Right lobe of liver (tissue), 6 donors: ENCODE data around the gene RNLS. TPM values are rescaled to one million over a fixed set of nuclear protein-coding genes. Genes with fewer than 3 reads are reported as not detected.

Experiments used
- ATAC-seq, 4 donors: fragments of 200-7000 bp; cut with Tn5 transposase; one replicate each; pipeline ENCODE4 v1.9.1; 2020; ENCODE audit warnings: mild to moderate bottlenecking in 4 of 4, moderate library complexity in 4 of 4
- DNase-seq, 3 donors: peaks; one replicate each; pipeline ENCODE4 v3.0.0-alpha.2; 2020
- H3K27ac ChIP-seq, 3 donors: fragments of 200-600 bp; one replicate each; pipeline ENCODE4 v1.8.0; 2022
- H3K27me3 ChIP-seq, 2 donors: fragments of 200-600 bp; one replicate each; pipeline ENCODE4 v1.8.0; 2022
- H3K36me3 ChIP-seq, 4 donors: fragments of 200-600 bp; sonication (generic) in 1 of 4; one replicate each; pipeline versions ENCODE4 v1.5.1 to v1.8.0; 2017 to 2022; ENCODE audit warnings: control low read depth in 1 of 4
- H3K4me1 ChIP-seq, 4 donors: fragments of 200-600 bp; sonication (generic) in 1 of 4; one replicate each; pipeline versions ENCODE4 v1.5.1 to v1.8.0; 2017 to 2022; ENCODE audit warnings: control low read depth in 1 of 4
- H3K4me3 ChIP-seq, 3 donors: fragments of 200-600 bp; one replicate each; pipeline ENCODE4 v1.8.0; 2022
- H3K9me3 ChIP-seq, 4 donors: fragments of 200-600 bp; sonication (generic) in 1 of 4; one replicate each; pipeline versions ENCODE4 v1.5.1 to v1.8.0; 2017 to 2022; ENCODE audit warnings: control low read depth in 1 of 4
- POLR2A ChIP-seq: fragments of 450-650 bp; IDR thresholded peaks from one replicate; pipeline ENCODE4 v1.6.1; 2017; ENCODE audit warnings: antibody characterized with exemption, mild to moderate bottlenecking
- WGBS: methylation state at CpG from one replicate; pipeline ENCODE4 v1.1.6; 2018; ENCODE audit warnings: low coverage, low lambda C conversion rate; ENCODE audit not compliant: insufficient coverage; ENCODE audit errors: missing lambda C conversion rate; 5-methylcytosine and 5-hydroxymethylcytosine counted together
- intact Hi-C, 2 donors: fragments of 100-400 bp; cut with DNase I; formaldehyde crosslinking; loops; one replicate each; pipeline versions ENCODE4 v1.11.2 to v1.14.1; 2022
- total RNA-seq, 6 experiments: library from RNA; depleted of rRNA in 2 of 6; stranded (reverse); fragments of >200 nt in 2 of 6; fragmentation: NEBNext Ultra II Directional in 3 of 6; extraction: Animal tissue kit (Norgen Biotek cat#: 25700) in 3 of 6; gene quantifications; one replicate each; pipeline versions ENCODE4 v1.1.0 to v1.2.4, GENCODE V29; 2016 to 2023
- TF ChIP-seq, protein P1 (sequence below), 4 donors: fragments of 200-600 bp in 3 of 4; fragments of 450-650 bp in 1 of 4; IDR thresholded peaks; one replicate each; pipeline versions ENCODE4 v1.5.1 to v1.8.0; 2016 to 2022; ENCODE audit warnings: antibody characterized with exemption in 4 of 4, mild to moderate bottlenecking in 2 of 4
- donor health status: DM: no; HTN: yes; CAD: no.
- donor health status: DM: no; HTN: no; CAD: no.
- donor health status: DM: no; HTN: no; CAD: no.
- donor health status: DM: no; HTN: yes; CAD: no.
- donor health status: DM: no; HTN: yes; CAD: no.

RNLS gene
- total RNA-seq, 6 experiments from 2014 or later: 5.9 to 10.5 (median 7.3) TPM

DNA sequence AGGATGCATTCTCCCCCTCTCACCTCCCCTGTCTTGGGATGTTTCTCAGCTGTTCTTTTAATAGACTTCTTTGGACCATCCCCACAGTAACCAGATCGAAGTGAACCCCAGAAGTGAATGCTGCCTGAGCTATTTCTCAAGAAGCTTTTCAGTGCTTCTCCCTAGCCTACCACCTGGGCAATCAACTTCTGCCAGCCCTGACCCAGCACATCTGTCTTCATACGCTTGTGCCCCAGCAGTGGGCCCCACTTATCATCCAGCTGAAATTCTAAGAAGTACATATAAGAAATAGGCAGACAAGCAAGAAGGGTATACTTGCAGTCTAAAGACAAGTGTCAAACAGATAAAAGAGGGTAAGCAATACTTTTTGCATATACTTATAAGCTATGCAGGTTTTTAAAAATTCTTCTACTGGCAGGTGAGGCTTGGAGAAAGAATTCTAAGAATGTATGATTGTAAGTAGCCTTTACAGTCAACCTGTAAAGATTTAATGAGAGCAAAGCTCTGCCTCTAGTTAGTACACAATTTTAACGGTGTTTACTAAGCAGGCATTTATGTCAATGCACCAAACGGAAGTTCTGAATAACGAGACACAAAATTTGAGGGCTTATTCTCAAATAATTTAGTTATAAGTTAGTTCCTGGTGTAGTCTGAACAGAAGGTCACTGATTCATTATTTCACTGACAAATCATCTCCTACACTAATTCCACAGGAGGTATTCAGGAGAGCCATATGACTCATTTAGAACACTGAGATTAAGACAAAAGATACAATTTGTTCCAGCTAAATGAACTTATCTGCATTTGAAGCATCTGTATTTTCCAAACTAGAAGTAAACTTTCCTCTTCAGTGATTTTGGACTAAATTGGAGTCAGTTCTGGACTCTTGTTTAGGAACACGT, 83.3 kb downstream of the RNLS start:
- peaks cover 0 to 11% (median under 1%) of the 10 kb centered on the region in 4 donors for H3K4me1 ChIP-seq
- H3K36me3 ChIP-seq: no peaks in the 10 kb centered on the region
- H3K9me3 ChIP-seq: no peaks in the 10 kb centered on the region
- intact Hi-C loops: no loop called here
- no peaks in the 10 kb centered on the region for H3K27me3 ChIP-seq
- 86% methylated on average over 6 of the region's 6 CpGs for WGBS
- DNase-seq: no peak
- no peak for TF ChIP-seq POLR2A
- TF ChIP-seq, protein P1, sequence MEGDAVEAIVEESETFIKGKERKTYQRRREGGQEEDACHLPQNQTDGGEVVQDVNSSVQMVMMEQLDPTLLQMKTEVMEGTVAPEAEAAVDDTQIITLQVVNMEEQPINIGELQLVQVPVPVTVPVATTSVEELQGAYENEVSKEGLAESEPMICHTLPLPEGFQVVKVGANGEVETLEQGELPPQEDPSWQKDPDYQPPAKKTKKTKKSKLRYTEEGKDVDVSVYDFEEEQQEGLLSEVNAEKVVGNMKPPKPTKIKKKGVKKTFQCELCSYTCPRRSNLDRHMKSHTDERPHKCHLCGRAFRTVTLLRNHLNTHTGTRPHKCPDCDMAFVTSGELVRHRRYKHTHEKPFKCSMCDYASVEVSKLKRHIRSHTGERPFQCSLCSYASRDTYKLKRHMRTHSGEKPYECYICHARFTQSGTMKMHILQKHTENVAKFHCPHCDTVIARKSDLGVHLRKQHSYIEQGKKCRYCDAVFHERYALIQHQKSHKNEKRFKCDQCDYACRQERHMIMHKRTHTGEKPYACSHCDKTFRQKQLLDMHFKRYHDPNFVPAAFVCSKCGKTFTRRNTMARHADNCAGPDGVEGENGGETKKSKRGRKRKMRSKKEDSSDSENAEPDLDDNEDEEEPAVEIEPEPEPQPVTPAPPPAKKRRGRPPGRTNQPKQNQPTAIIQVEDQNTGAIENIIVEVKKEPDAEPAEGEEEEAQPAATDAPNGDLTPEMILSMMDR (IDR thresholded peaks at IDR 0.05): no peak
- H3K4me3 ChIP-seq: no peak overlapping the region
- no peak overlapping the region for H3K27ac ChIP-seq
- no peak for ATAC-seq

- Histone ChIP-seq H3K4me1 (peaks cover 0 to 16% (median 4%) of the 10 kb centered on the region in 4 donors), H3K4me3 (no peak overlapping the region), H3K9me3 (no peaks in the 10 kb centered on the region), H3K27ac (no peak overlapping the region), H3K27me3 (no peaks in the 10 kb centered on the region), H3K36me3 (no peaks in the 10 kb centered on the region)
- intact Hi-C loops: no loop called here
- ATAC-seq: peak in 2 of 4 donors; percentile 43 to 54
- TF ChIP-seq POLR2A: no peak
- 58% methylated on average over 1 of the region's 1 CpG for WGBS
- DNase-seq: no peak
These were observed 85.2 kb downstream of the RNLS start for GRCh38 chr10:88497913-88498312.

GRCh38 chr10:88494537-88494936, 88.6 kb downstream of the RNLS start:
- ATAC-seq (peak in 3 of 4 donors; percentile 52 to 79 (median 72)), DNase-seq (peak in 1 of 3 donors; percentile 47)
- no peak overlapping the region for H3K27ac ChIP-seq
- TF ChIP-seq, protein P1 (IDR thresholded peaks at IDR 0.05): no peak
- TF ChIP-seq POLR2A: no peak
- H3K4me1 ChIP-seq: peaks cover 0 to 20% (median 6%) of the 10 kb centered on the region in 4 donors
- no peaks in the 10 kb centered on the region for H3K36me3 ChIP-seq
- no peak overlapping the region for H3K4me3 ChIP-seq
- intact Hi-C loops: no loop called here
- H3K9me3 ChIP-seq: no peaks in the 10 kb centered on the region
- H3K27me3 ChIP-seq: no peaks in the 10 kb centered on the region

GRCh38 chr10:88493691-88494483, 89.2 kb downstream of the RNLS start:
- Histone ChIP-seq H3K9me3 (no peaks in the 10 kb centered on the region), H3K4me1 (peaks cover 0 to 24% (median 8%) of the 10 kb centered on the region in 4 donors), H3K27ac (no peak overlapping the region), H3K27me3 (no peaks in the 10 kb centered on the region), H3K4me3 (no peak overlapping the region), H3K36me3 (no peaks in the 10 kb centered on the region)
- 65% methylated on average over 3 of the region's 3 CpGs for WGBS
- DNase-seq (no peak), ATAC-seq (no peak)
- TF ChIP-seq, protein P1 (IDR thresholded peaks at IDR 0.05): no peak
- TF ChIP-seq POLR2A: no peak
- intact Hi-C loops: no loop called here

DNA sequence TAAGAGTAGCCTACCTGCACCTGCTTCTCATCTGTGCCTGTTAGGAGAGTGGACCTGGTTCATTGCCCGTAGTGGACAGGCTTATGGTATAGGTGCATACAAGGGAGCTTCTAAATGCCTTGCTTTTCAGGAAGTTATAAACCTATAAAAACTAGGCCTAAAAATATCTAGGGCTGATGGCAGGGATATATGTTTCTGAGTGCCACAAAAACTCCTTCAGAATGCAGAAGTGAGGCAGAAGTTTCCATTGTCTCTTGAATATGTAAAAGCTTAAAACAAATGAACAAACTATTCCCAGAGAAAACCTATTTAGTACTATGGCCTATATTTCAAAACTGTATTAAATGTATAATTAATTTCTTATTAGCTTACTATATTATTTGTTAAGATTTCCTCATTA, 91.8 kb downstream of the RNLS start:
- intact Hi-C loops: no loop called here
- no peaks in the 10 kb centered on the region for H3K27me3 ChIP-seq
- no peak for ATAC-seq

More for the DNA sequence above, 91.8 kb downstream of the RNLS start:
- TF ChIP-seq POLR2A: no peak
- TF ChIP-seq, protein P1 (IDR thresholded peaks at IDR 0.05): no peak
- no peaks in the 10 kb centered on the region for H3K9me3 ChIP-seq
- H3K27ac ChIP-seq: no peak overlapping the region
- DNase-seq: no peak
- no peak overlapping the region for H3K4me3 ChIP-seq
- 67% methylated on average over 1 of the region's 1 CpG for WGBS
- no peaks in the 10 kb centered on the region for H3K36me3 ChIP-seq
- peaks cover 0 to 17% (median 8%) of the 10 kb centered on the region in 4 donors for H3K4me1 ChIP-seq
